ENCODE measurements around the gene KIF1B.

The KIF1B gene, protein sequence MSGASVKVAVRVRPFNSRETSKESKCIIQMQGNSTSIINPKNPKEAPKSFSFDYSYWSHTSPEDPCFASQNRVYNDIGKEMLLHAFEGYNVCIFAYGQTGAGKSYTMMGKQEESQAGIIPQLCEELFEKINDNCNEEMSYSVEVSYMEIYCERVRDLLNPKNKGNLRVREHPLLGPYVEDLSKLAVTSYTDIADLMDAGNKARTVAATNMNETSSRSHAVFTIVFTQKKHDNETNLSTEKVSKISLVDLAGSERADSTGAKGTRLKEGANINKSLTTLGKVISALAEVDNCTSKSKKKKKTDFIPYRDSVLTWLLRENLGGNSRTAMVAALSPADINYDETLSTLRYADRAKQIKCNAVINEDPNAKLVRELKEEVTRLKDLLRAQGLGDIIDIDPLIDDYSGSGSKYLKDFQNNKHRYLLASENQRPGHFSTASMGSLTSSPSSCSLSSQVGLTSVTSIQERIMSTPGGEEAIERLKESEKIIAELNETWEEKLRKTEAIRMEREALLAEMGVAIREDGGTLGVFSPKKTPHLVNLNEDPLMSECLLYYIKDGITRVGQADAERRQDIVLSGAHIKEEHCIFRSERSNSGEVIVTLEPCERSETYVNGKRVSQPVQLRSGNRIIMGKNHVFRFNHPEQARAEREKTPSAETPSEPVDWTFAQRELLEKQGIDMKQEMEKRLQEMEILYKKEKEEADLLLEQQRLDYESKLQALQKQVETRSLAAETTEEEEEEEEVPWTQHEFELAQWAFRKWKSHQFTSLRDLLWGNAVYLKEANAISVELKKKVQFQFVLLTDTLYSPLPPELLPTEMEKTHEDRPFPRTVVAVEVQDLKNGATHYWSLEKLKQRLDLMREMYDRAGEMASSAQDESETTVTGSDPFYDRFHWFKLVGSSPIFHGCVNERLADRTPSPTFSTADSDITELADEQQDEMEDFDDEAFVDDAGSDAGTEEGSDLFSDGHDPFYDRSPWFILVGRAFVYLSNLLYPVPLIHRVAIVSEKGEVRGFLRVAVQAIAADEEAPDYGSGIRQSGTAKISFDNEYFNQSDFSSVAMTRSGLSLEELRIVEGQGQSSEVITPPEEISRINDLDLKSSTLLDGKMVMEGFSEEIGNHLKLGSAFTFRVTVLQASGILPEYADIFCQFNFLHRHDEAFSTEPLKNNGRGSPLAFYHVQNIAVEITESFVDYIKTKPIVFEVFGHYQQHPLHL (N-terminal part only)

GRCh38 chr1:10209905-10210810 is at the start of gene KIF1B:
Gene KIF1B (plus strand): TSS chr1:10210570. CDS start chr1:10232329, 21,759 bp downstream.
- peak; percentile 95 for DNase-seq (ENCODE audit: low read depth)
- TF ChIP-seq CTCF (conservative IDR thresholded peaks at IDR 0.05; ENCODE audit: control insufficient read depth, insufficient read depth, low read depth, low read length): peak; percentile 69
- peak within 1 kb of the TSS; percentile 96 for H3K4me3 ChIP-seq (ENCODE audit: control insufficient read depth, low read depth, low read length)

DNA sequence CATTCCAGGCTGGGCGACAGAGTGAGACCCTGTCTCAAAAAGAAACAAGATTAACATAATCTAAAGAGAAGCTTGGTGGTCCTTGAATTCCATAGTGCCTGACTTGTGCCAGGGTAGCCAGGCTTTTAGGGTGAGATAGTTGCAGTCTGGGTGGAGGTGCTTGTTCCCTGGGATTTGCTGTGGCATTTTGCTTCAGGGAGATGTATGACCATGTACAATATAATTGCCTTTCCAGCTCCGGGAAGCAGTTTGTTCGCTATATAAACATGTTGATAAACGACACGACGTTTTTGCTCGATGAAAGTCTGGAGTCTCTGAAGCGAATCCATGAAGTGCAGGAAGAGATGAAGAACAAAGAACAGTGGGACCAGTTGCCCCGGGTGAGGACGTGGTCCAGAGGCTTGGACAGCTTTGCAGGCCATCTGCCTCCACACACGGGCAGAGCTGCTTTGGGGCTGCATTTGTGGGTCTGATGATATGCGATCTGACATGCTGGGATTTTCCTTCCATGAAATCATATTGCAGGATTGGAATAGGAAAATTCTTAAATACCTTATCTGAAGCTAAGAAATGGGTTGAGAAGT is 49.4 kb upstream of the KIF1B start:
- no peak overlapping the region for H3K4me3 ChIP-seq (ENCODE audit: control insufficient read depth, low read depth, low read length)
- no peak for TF ChIP-seq CTCF (conservative IDR thresholded peaks at IDR 0.05; ENCODE audit: control insufficient read depth, insufficient read depth, low read depth, low read length)
- DNase-seq (ENCODE audit: low read depth): no peak

- DNase-seq (ENCODE audit: low read depth): no peak
- TF ChIP-seq CTCF (conservative IDR thresholded peaks at IDR 0.05; ENCODE audit: control insufficient read depth, insufficient read depth, low read depth, low read length): no peak
- H3K4me3 ChIP-seq (ENCODE audit: control insufficient read depth, low read depth, low read length): no peak overlapping the region
Measured at GRCh38 chr1:10161541-10162290, 48.7 kb upstream of the KIF1B start.

- H3K4me3 ChIP-seq (ENCODE audit: control insufficient read depth, low read depth, low read length): no peak overlapping the region
- TF ChIP-seq CTCF (conservative IDR thresholded peaks at IDR 0.05; ENCODE audit: control insufficient read depth, insufficient read depth, low read depth, low read length): no peak
- no peak for DNase-seq (ENCODE audit: low read depth)
Measured at GRCh38 chr1:10168912-10169514, 41.4 kb upstream of the KIF1B start.

DNA sequence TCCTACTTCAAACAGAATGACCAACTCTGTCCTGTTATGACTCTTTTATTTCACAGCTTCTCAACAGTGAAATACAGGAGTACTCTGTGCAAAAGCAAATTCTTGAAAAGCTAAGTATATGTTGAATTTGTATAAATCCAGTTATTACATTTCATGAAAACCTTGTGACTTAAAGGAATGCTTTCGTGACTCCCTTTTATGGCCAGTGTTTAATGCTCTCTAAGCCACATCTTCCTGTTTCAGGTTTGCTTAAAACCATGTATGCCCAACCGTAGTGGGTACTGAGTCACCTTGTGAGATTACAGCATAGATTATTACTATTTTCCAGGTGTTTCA is 40.2 kb upstream of the KIF1B start:
- no peak for DNase-seq (ENCODE audit: low read depth)
- no peak for TF ChIP-seq CTCF (conservative IDR thresholded peaks at IDR 0.05; ENCODE audit: control insufficient read depth, insufficient read depth, low read depth, low read length)
- no peak overlapping the region for H3K4me3 ChIP-seq (ENCODE audit: control insufficient read depth, low read depth, low read length)
